ENCODE results near the gene PPP1R15A. TPM values are rescaled to one million over a fixed set of nuclear protein-coding genes. Genes with fewer than 3 reads are reported as not detected.
"Not testable (repeated sequence)": the region's sequence is repeated elsewhere in the genome, so short reads cannot be mapped to it uniquely, and the experiment has no call there.

The PPP1R15A gene
- total RNA-seq (2014; rRNA removed; shearing (Covaris generic); ENCODE audit: low replicate concordance): 26.1 and 36.4 TPM in 2 replicates

DNA sequence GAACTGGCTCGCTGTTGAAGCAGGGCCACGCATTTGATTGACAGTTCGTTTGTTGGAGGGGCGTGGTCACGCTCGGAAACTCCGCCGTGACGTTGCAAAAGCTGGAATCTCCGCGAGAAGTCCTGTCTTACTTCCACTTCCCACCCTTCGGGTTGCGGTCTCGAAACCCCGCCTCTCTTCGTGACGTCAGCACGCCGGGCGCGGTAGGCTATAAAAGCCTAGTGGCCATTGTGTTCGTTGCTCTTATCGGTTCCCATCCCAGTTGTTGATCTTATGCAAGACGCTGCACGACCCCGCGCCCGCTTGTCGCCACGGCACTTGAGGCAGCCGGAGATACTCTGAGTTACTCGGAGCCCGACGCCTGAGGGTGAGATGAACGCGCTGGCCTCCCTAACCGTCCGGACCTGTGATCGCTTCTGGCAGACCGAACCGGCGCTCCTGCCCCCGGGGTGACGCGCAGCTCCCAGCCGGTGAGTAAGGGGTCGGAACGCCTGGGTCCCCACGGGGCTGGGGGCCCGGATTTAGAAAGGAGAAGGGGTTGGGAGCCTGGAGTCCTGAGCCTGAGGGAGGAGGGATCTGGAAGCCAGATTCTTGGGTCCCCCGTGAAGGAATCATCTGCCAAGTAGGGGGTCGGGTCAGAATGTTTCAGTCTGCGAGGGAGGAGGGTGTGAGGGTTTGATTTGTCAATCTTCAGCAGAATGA lies at the start of gene PPP1R15A:
TSS of gene PPP1R15A (plus strand) at position 240 of the 702 bp plus-strand sequence. CDS start 813 bp downstream, outside the sequence.
- H3K36me3 ChIP-seq: peaks cover 50% of the 10 kb centered on the region
- peak; percentile 96 for DNase-seq
- peak within 1 kb of the TSS; percentile 96 for H3K4me3 ChIP-seq
- no peaks in the 10 kb centered on the region for H3K9me3 ChIP-seq
- H3K27me3 ChIP-seq: no peaks in the 10 kb centered on the region

DNA sequence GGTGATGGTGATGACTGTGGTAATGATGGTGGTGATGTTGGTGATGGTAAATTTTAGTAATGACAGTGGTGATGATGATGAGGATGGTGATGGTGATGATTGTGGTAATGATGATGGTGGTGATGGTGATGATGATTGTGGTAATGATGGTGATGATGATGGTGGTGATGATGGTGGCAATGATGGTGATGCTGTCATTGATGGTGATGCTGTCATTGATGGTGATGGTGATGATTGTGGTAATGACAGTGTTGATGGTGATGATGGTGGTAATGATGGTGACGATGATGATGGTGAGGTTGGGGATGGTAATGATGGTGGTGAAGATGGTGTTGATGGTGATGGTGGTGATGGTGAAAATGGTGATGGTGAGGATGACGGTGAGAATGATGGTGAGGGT lies 49.7 kb upstream of the PPP1R15A start:
- H3K27me3 ChIP-seq: no peaks in the 10 kb centered on the region
- no peaks in the 10 kb centered on the region; the same call in 1 of the 2 replicates for H3K36me3 ChIP-seq
- DNase-seq: no peak
- no peak overlapping the region for H3K4me3 ChIP-seq
- no peaks in the 10 kb centered on the region; the same call in 1 of the 2 replicates for H3K9me3 ChIP-seq

GRCh38 chr19:48826606-48827020 lies 45.6 kb upstream of the PPP1R15A start:
- Histone ChIP-seq H3K9me3 (no peaks in the 10 kb centered on the region; the same call in 1 of the 2 replicates), H3K27me3 (no peaks in the 10 kb centered on the region)
- no peak for DNase-seq

GRCh38 chr19:48830088-48830487 lies 42.1 kb upstream of the PPP1R15A start:
- H3K4me3 ChIP-seq: no peak overlapping the region
- DNase-seq: no peak
- H3K27me3 ChIP-seq: no peaks in the 10 kb centered on the region
- no peaks in the 10 kb centered on the region; the same call in 1 of the 2 replicates for H3K36me3 ChIP-seq
- no peaks in the 10 kb centered on the region for H3K9me3 ChIP-seq

More at GRCh38 chr19:48826606-48827020, 45.6 kb upstream of the PPP1R15A start:
- Histone ChIP-seq H3K36me3 (no peaks in the 10 kb centered on the region; the same call in 1 of the 2 replicates), H3K4me3 (no peak overlapping the region)

DNA sequence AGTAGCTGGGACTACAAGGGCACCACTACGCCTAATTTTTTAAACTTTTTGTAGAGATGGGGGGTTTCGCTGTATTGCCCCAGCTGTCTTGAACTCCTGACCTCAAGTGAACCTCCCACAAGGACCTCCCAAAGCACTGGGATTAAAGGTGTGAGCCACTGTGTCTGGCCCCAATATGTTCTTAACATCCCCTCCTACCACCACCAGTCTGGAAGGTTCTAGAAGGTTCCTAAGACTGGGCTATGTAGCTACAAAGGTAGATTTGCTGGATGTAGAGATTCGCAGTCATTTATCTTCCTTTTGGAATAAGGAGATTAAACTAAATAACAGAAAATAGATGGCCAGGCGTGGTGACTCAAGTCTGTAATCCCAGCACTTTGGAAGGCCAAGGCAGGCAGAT lies 41.3 kb upstream of the PPP1R15A start:
- no peak for DNase-seq
- Histone ChIP-seq H3K4me3 (no peak overlapping the region), H3K36me3 (no peaks in the 10 kb centered on the region; the same call in 1 of the 2 replicates), H3K9me3 (no peaks in the 10 kb centered on the region), H3K27me3 (no peaks in the 10 kb centered on the region)

GRCh38 chr19:48833049-48833448 lies 39.2 kb upstream of the PPP1R15A start:
- no peaks in the 10 kb centered on the region for H3K9me3 ChIP-seq
- peaks cover 4% of the 10 kb centered on the region; the same call in 1 of the 2 replicates for H3K36me3 ChIP-seq
- no peak for DNase-seq
- no peak overlapping the region for H3K4me3 ChIP-seq
- no peaks in the 10 kb centered on the region for H3K27me3 ChIP-seq

DNA sequence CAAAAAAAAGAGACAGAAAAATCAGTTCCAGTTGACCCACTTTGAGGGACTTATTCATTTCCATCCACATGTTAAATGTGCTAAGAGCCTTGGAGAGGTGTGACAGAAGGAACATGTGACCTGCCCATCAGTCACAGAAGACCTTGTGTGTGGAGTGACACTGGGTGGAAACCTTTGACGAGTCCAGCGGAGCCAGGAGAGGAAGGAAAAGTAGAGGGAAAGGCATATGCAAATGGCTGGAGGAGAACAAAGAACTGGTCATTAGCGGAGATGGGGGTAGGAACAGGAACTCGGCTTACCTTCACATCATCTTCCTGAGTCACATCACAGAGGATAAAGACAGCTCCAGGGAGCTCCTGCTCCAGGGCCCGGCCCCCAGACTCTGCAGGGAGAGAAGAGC lies 38.2 kb upstream of the PPP1R15A start:
- H3K9me3 ChIP-seq: no peaks in the 10 kb centered on the region
- H3K36me3 ChIP-seq: peaks cover 4% of the 10 kb centered on the region; the same call in 1 of the 2 replicates
- DNase-seq: no peak
- no peaks in the 10 kb centered on the region for H3K27me3 ChIP-seq
- H3K4me3 ChIP-seq: no peak overlapping the region

DNA sequence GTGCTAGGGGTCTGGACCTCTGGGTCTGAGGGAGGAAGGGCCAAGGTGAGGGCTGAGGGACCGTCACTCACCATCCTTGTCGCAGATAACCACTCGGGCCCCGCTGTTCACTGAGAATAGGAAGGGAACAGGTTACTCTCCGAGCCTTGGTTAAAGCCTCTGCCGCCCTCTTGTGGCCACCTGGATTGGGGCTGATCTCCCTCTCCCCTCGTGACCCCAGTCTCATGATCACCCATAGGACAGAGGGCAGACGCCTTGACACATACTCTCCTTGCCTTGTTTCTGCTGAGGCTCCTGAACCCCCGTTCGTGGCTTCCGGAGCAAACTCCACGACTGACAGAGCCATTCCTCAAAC lies 36.5 kb upstream of the PPP1R15A start:
- no peaks in the 10 kb centered on the region for H3K27me3 ChIP-seq

GRCh38 chr19:48836089-48837017 lies 35.9 kb upstream of the PPP1R15A start, which contains the start of gene HSD17B14:
TSS of gene HSD17B14 (minus strand) at chr19:48836491. CDS start at chr19:48836411, 80 bp downstream.
- no peak for DNase-seq
- peaks cover 4% of the 10 kb centered on the region; the same call in 1 of the 2 replicates for H3K36me3 ChIP-seq
- no peaks in the 10 kb centered on the region for H3K9me3 ChIP-seq
- no peaks in the 10 kb centered on the region for H3K27me3 ChIP-seq
- no peak within 1 kb of the TSS for H3K4me3 ChIP-seq

More for the DNA sequence above, 36.5 kb upstream of the PPP1R15A start:
- H3K4me3 ChIP-seq: no peak overlapping the region
- no peaks in the 10 kb centered on the region for H3K9me3 ChIP-seq
- peak; percentile 77 for DNase-seq
- peaks cover 4% of the 10 kb centered on the region; the same call in 1 of the 2 replicates for H3K36me3 ChIP-seq

- no peaks in the 10 kb centered on the region for H3K27me3 ChIP-seq
- DNase-seq: peak; percentile 15
- no peak overlapping the region for H3K4me3 ChIP-seq
- no peaks in the 10 kb centered on the region for H3K9me3 ChIP-seq
- H3K36me3 ChIP-seq: peaks cover 4% of the 10 kb centered on the region; the same call in 1 of the 2 replicates
Measured at GRCh38 chr19:48837051-48837524, 35.1 kb upstream of the PPP1R15A start.

DNA sequence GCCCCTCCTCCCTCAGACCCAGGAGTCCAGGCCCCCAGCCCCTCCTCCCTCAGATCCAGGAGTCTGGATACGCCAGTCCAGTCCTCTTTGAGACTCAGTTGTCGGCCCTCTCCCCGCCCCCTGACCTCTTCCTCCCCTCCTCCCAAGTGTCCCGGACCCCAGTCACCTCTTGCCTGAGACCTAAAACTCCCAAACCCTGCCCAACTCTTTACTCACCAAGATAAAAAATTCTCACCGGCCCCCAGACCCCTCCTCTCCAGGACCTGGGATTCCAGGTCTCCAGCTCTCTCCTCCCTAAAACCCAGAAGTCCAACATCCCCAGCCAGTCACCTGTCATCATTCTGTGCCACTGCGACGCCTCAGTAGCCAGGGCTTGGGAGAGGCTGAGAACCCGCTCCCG lies 34.5 kb upstream of the PPP1R15A start:
- Histone ChIP-seq H3K9me3 (no peaks in the 10 kb centered on the region), H3K27me3 (no peaks in the 10 kb centered on the region), H3K4me3 (no peak overlapping the region), H3K36me3 (peaks cover 4% of the 10 kb centered on the region)
- no peak for DNase-seq

GRCh38 chr19:48841047-48841446 lies 31.2 kb upstream of the PPP1R15A start:
- no peak overlapping the region for H3K4me3 ChIP-seq
- no peaks in the 10 kb centered on the region for H3K9me3 ChIP-seq
- no peak for DNase-seq
- H3K36me3 ChIP-seq: peaks cover 24% of the 10 kb centered on the region
- no peaks in the 10 kb centered on the region for H3K27me3 ChIP-seq

DNA sequence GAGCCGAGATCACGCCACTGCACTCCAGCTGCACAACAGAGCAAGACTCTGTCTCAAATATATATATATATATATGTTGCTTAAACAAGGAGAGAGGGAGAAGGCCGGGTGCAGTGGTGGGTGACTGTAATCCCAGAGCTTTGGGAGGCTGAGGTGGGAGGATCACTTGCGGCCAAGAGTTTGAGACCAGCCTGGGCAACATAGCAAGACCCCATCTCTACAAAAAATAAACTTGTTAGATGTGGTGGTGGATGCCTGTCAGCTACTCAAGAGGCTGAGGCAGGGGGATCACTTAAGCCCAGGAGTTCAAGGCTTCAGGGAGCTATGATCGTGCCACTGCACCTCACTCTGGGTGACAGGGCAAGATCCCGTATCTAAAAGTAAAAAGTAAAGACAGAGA lies 30.6 kb upstream of the PPP1R15A start:
- Histone ChIP-seq H3K36me3 (peaks cover 27% of the 10 kb centered on the region), H3K27me3 (no peaks in the 10 kb centered on the region), H3K9me3 (no peaks in the 10 kb centered on the region), H3K4me3 (no peak overlapping the region)
- no peak for DNase-seq

DNA sequence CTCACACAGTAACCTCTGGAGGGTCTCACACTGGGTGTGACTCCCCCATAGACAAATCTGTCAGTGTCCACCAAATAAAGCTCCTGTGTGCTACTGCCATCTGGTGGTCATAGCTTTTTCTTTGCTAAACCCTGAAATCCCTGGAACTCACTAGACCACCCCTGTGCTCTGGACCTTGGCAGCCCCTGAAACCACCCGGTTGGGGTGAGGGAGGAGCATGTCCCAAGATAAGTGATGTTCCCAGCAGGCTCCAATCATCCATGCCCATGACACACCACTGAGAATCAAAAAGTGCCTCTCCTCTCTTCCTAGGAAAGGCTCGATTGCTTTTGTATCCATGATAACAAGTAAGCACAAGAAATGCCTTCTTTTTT lies 29.4 kb upstream of the PPP1R15A start:
- DNase-seq: peak; percentile 56
- Histone ChIP-seq H3K9me3 (no peaks in the 10 kb centered on the region), H3K27me3 (no peaks in the 10 kb centered on the region), H3K36me3 (peaks cover 29% of the 10 kb centered on the region), H3K4me3 (no peak overlapping the region)

DNA sequence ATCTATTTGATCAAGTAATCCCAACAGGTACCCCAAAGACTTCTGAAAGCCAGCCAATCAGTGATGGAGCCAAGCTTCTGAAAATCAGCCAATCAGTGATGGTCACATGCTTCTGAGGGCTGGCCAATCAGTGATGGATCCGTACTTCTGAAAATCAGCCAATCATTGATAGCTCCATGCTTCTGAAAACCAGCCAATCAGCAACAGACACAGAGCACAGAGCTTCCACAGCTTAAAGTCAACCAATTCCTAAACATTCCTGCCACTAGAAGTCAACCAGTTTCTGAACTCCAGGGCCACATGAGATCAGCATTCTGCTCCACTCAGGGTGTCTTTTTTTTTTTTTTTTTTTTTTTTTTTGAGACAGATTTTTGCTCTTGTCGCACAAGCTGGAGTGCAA lies 27.7 kb upstream of the PPP1R15A start:
- H3K27me3 ChIP-seq: no peaks in the 10 kb centered on the region
- no peaks in the 10 kb centered on the region for H3K9me3 ChIP-seq
- H3K36me3 ChIP-seq: peaks cover 31% of the 10 kb centered on the region
- DNase-seq: peak; percentile 22
- H3K4me3 ChIP-seq: no peak overlapping the region

DNA sequence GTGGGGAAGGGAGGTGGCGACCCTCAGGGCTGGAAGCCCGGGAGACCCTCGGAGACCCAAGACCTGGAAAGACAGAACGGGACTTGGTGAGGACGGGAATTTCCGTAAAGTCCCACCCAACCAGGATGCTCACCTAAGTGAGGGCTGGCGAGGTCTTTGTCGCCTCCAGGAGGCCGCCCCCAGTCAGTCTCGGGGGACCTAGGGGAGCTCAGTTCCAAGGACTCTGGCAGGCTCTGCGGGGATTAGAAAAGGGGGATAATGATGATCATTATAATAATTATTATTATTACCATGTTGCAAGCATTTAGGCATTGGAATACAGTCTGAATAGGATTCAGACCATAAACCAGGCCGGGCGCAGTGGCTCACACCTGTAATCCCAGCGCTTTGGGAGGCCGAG lies 26.8 kb upstream of the PPP1R15A start:
- Histone ChIP-seq H3K4me3 (no peak overlapping the region), H3K27me3 (no peaks in the 10 kb centered on the region), H3K9me3 (no peaks in the 10 kb centered on the region), H3K36me3 (peaks cover 31% of the 10 kb centered on the region)
- DNase-seq: no peak

DNA sequence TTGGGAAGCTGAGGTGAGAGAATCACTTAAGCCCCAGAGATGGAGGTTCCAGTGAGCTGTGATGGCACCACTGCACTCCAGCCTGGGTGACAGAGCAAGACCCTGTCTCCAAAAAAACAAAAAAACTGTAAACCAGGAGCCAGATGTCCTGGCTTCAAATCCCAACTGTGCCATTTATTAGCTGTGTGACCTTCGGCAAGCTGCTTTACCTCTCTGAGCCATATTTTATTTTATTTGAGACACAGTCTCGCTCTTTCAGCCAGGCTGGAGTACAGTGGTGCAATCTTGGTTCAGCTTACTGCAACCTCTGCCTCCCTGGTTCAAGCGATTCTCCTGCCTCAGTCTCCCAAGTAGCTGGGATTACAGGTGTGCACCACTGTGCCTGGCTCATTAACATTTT lies 25.6 kb upstream of the PPP1R15A start:
- not testable (repeated sequence) for H3K4me3 ChIP-seq, H3K27me3 ChIP-seq, H3K9me3 ChIP-seq, DNase-seq
- peaks cover 34% of the 10 kb centered on the region for H3K36me3 ChIP-seq

Data from MG63 (cell line).